GM12878 (cell line): Measurements from ENCODE around the gene JPT1. TPM values are rescaled to one million over a fixed set of nuclear protein-coding genes. Genes with fewer than 3 reads are reported as not detected.

ENCODE experiments used
- ATAC-seq: fragments of 200-7000 bp; cut with Tn5 transposase; 3 replicates; pipeline ENCODE4 v1.9.1; 2020; ENCODE audit warnings: mild to moderate bottlenecking, moderate library complexity
- BruUV-seq: library from RNA; stranded (reverse); fragments of 400-500 nt; replicated peaks from 2 replicates; lab custom pipeline; 2021; lab: Mats Ljungman, UMichigan
- CTCF ChIA-PET: fragments of 300-600 bp; sonication (Branson Sonifier 250); formaldehyde crosslinking; extraction: SDS; loops from one replicate; lab custom pipeline; 2021; ENCODE audit warnings: inconsistent platforms; lab: Yijun Ruan, JAX
- POLR2A ChIA-PET: fragments of 350-600 bp; formaldehyde crosslinking; extraction: SDS; loops from one replicate; lab custom pipeline; 2021; ENCODE audit warnings: inconsistent platforms; lab: Charles Lee
- RAD21 ChIA-PET: fragments of 300-600 bp; sonication (Branson Sonifier 250); formaldehyde crosslinking; loops from one replicate; lab custom pipeline; 2023; ENCODE audit warnings: antibody characterized with exemption; ENCODE audit not compliant: unreplicated experiment; lab: Charles Lee
- SMC1A ChIA-PET: fragments of 300-600 bp; sonication (Branson Sonifier 250); formaldehyde crosslinking; loops from one replicate; lab custom pipeline; 2023; ENCODE audit not compliant: unreplicated experiment, uncharacterized antibody; lab: Charles Lee
- DNase-seq: peaks from one replicate; pipeline ENCODE4 v3.0.0-alpha.2; 2011; ENCODE audit warnings: low read depth, low spot score
- FAIRE-seq: peaks from 3 replicates; lab custom pipeline; 2011; peaks lifted over from hg19 to GRCh38; lab: Jason Lieb, UNC
- H2AFZ ChIP-seq: 2 replicates; pipeline ENCODE4 v1.6.0; 2011; ENCODE audit warnings: low read depth, low read length, control low read depth; ENCODE audit not compliant: control insufficient read depth
- H3K27ac ChIP-seq: 2 replicates; pipeline ENCODE4 v1.5.1; 2011; ENCODE audit warnings: control low read depth; ENCODE audit not compliant: control insufficient read depth, insufficient read depth
- H3K27me3 ChIP-seq, 2 experiments: replicated peaks in 1 of 2; 2 replicates each; pipeline versions ENCODE4 v1.6.0 to v1.6.1; 2011; ENCODE audit warnings: low read length in 1 of 2; ENCODE audit not compliant: control insufficient read depth in 2 of 2, insufficient read depth in 2 of 2
- H3K36me3 ChIP-seq, 2 experiments: 2 replicates each; pipeline ENCODE4 v1.5.1; 2011; ENCODE audit warnings: low read length in 1 of 2; ENCODE audit not compliant: control insufficient read depth in 2 of 2, insufficient read depth in 2 of 2
- H3K4me1 ChIP-seq: 2 replicates; pipeline ENCODE4 v1.6.1; 2011; ENCODE audit warnings: mild to moderate bottlenecking, low read length, moderate library complexity, mixed read lengths; ENCODE audit not compliant: control insufficient read depth, insufficient read depth
- H3K4me2 ChIP-seq: 2 replicates; pipeline ENCODE4 v1.6.0; 2011; ENCODE audit warnings: control low read depth; ENCODE audit not compliant: control insufficient read depth, insufficient read depth
- H3K4me3 ChIP-seq: fragments of 200-600 bp; sonication (generic); 2 replicates; pipeline ENCODE4 v1.5.1; 2016
- H3K79me2 ChIP-seq: 2 replicates; pipeline ENCODE4 v1.6.0; 2011; ENCODE audit warnings: low read length; ENCODE audit not compliant: control insufficient read depth, insufficient read depth
- H3K9ac ChIP-seq: 2 replicates; pipeline ENCODE4 v1.8.0; 2011; ENCODE audit warnings: low read length, control low read depth, mixed read lengths; ENCODE audit not compliant: control insufficient read depth, insufficient read depth
- H3K9me3 ChIP-seq: replicated peaks from 3 replicates; pipeline ENCODE4 v1.5.1; 2011; ENCODE audit warnings: mild to moderate bottlenecking, low read length; ENCODE audit not compliant: control insufficient read depth, insufficient read depth
- H4K20me1 ChIP-seq: 2 replicates; pipeline ENCODE4 v1.6.0; 2011; ENCODE audit not compliant: control insufficient read depth, insufficient read depth
- BCL11A ChIP-seq: IDR thresholded peaks from 2 replicates; pipeline ENCODE4 v1.6.1; 2011; ENCODE audit warnings: low read depth, low read length
- DPF2 ChIP-seq: fragments of 450-650 bp; IDR thresholded peaks from 2 replicates; pipeline ENCODE4 v1.6.1; 2017; ENCODE audit warnings: mild to moderate bottlenecking
- GATAD2B ChIP-seq: fragments of 450-650 bp; conservative IDR thresholded peaks from 2 replicates; pipeline ENCODE4 v1.6.1; 2017; ENCODE audit warnings: low read depth, mild to moderate bottlenecking, moderate library complexity
- MXI1 ChIP-seq: fragments of 150-350 bp; IDR thresholded peaks from 2 replicates; pipeline ENCODE4 v1.6.1; 2011; ENCODE audit warnings: low read depth, mild to moderate bottlenecking, inconsistent platforms, low read length, improper control_type of control experiment
- PML ChIP-seq: IDR thresholded peaks from 2 replicates; pipeline ENCODE4 v1.6.1; 2012; ENCODE audit warnings: low read length, inconsistent platforms
- SMC3 ChIP-seq: IDR thresholded peaks from 2 replicates; pipeline ENCODE4 v1.6.1; 2011; ENCODE audit warnings: low read length, improper control_type of control experiment, borderline replicate concordance
- ZBED1 ChIP-seq: IDR thresholded peaks from 2 replicates; pipeline ENCODE4 v1.6.1; 2016; ENCODE audit warnings: borderline replicate concordance
- WGBS: methylation state at CpG from one replicate; pipeline ENCODE4 v1.1.6; 2016; ENCODE audit warnings: low lambda C conversion rate; ENCODE audit not compliant: insufficient replicate concordance, insufficient coverage; ENCODE audit errors: missing lambda C conversion rate; 5-methylcytosine and 5-hydroxymethylcytosine counted together
- in situ Hi-C: fragments of 300-500 bp; cut with MboI; formaldehyde crosslinking; loops from 9 replicates; pipeline ENCODE4 v1.14.3; 2018; ENCODE audit warnings: mixed read lengths
- intact Hi-C: fragments of 100-400 bp; cut with micrococcal nuclease; formaldehyde crosslinking; loops from one replicate; pipeline ENCODE4 v1.14.2; 2022; ENCODE audit not compliant: unreplicated experiment
- polyA plus RNA-seq, 11 experiments: library from polyadenylated mRNA; depleted of rRNA in 4 of 11; unstranded in 6 of 11; stranded (reverse) in 5 of 11; fragments of >200 nt; fragmentation: Nextera tagmentation in 4 of 11; fragmentation: Illumina TruSeq in 1 of 11; extraction: Ambion mirVana in 4 of 11; extraction: Trizol in 1 of 11; gene quantifications; 1 replicate in 1 of 11; 2 replicates in 10 of 11; pipeline versions ENCODE4 v1.2.1 to v1.2.3, GENCODE V29; 2011 to 2016; ENCODE audit warnings: inconsistent platforms in 2 of 11, missing spikeins in 2 of 11, low read depth in 1 of 11
- total RNA-seq, 4 experiments: library from RNA; depleted of rRNA in 3 of 4; stranded (reverse); fragments of >200 nt in 3 of 4; fragmentation: Illumina TruSeq in 1 of 4; extraction: Trizol in 1 of 4; gene quantifications; 2 replicates each; pipeline versions ENCODE4 v1.2.1 to v1.2.3, GENCODE V29; 2013 to 2021
- TF ChIP-seq, protein P1 (sequence below), 3 experiments: IDR thresholded peaks in 2 of 3; conservative IDR thresholded peaks in 1 of 3; 2 replicates each; pipeline ENCODE4 v1.5.1; 2011; ENCODE audit warnings: low read depth in 3 of 3, low read length in 3 of 3, mild to moderate bottlenecking in 3 of 3, control low read depth in 2 of 3, moderate library complexity in 2 of 3, inconsistent platforms in 1 of 3, mixed read lengths in 1 of 3; ENCODE audit not compliant: control insufficient read depth in 2 of 3, insufficient read depth in 1 of 3; ENCODE audit errors: extremely low read depth in 1 of 3
- TF ChIP-seq, protein P2 (sequence below): fragments of 450-650 bp; IDR thresholded peaks from 2 replicates; pipeline ENCODE4 v1.6.1; 2017; ENCODE audit warnings: mild to moderate bottlenecking, low read depth, inconsistent platforms; ENCODE audit not compliant: poor library complexity, severe bottlenecking

JPT1 gene
- total and polyA plus RNA-seq, 10 of the 15 experiments (the other 5 are each of a cell fraction or from before 2014, with no cell fraction given), result 79.7 to 651 (median 323) TPM

DNA sequence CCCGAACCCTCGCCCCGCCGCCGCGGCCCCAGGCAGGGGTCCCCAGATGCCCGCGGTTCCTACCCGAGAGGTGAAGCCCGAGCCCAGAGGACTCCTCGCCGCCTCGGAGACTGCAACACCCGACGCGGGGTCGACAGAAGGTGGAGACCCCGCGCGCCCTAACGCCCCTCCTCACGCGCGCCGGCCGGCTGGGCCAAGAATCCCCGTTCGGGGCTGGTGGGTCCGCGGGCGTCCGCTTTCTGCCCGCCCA is 27.9 kb upstream of the JPT1 start:
- no peaks in the 10 kb centered on the region for H4K20me1 ChIP-seq
- ChIA-PET SMC1A (no interaction called here), POLR2A (interaction anchor here (0.6 to 1.4 kb wide), 2 partner anchors 10 to 435 kb away, joined by 5 to 8 read pairs; no protein-coding TSS in a partner anchor), CTCF (interaction anchor here (1.6 kb wide), 1 partner anchor 68 kb away, joined by 5 read pairs; no protein-coding TSS in a partner anchor), RAD21 (no interaction called here)
- H3K27me3 ChIP-seq, result no peaks in the 10 kb centered on the region
- H3K4me3 ChIP-seq, result peak overlapping the region; percentile 92
- peak overlapping the region; percentile 89 for H3K9ac ChIP-seq
- no peak; the same call in 2 of the 3 replicates for ATAC-seq
- peaks cover 52% of the 10 kb centered on the region for H3K79me2 ChIP-seq
- H3K4me2 ChIP-seq, result 0 out of 2 replicates have a peak overlapping the region, but pooled peaks have one; percentile 9
- H3K36me3 ChIP-seq, result peaks cover 1 to 11% of the 10 kb centered on the region in 2 experiments
- in situ Hi-C loops, result no loop called here
- no peaks in the 10 kb centered on the region for H3K9me3 ChIP-seq
- H2AFZ ChIP-seq, result peak overlapping the region; percentile 34
- intact Hi-C loops, result loop anchor here (5.0 kb wide), 1 partner anchor 150 kb away; no protein-coding TSS in a partner anchor
- BruUV-seq, result no TSS peak
- DNase-seq, result no peak
- no peaks in the 10 kb centered on the region for H3K4me1 ChIP-seq
- H3K27ac ChIP-seq, result peak overlapping the region; percentile 95
- TF ChIP-seq ZBED1, result no peak
- peak; percentile 10; the same call in 1 of the 2 replicates for TF ChIP-seq PML
- 0 out of 2 replicates have a peak, but pooled peaks have one; percentile 4 for TF ChIP-seq SMC3
- peak; percentile 65; the same call in 1 of the 2 replicates for TF ChIP-seq GATAD2B
- TF ChIP-seq, protein P1, sequence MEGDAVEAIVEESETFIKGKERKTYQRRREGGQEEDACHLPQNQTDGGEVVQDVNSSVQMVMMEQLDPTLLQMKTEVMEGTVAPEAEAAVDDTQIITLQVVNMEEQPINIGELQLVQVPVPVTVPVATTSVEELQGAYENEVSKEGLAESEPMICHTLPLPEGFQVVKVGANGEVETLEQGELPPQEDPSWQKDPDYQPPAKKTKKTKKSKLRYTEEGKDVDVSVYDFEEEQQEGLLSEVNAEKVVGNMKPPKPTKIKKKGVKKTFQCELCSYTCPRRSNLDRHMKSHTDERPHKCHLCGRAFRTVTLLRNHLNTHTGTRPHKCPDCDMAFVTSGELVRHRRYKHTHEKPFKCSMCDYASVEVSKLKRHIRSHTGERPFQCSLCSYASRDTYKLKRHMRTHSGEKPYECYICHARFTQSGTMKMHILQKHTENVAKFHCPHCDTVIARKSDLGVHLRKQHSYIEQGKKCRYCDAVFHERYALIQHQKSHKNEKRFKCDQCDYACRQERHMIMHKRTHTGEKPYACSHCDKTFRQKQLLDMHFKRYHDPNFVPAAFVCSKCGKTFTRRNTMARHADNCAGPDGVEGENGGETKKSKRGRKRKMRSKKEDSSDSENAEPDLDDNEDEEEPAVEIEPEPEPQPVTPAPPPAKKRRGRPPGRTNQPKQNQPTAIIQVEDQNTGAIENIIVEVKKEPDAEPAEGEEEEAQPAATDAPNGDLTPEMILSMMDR (IDR thresholded peaks at IDR 0.05 in 2 of 3, conservative IDR thresholded peaks at IDR 0.05 in 1 of 3; ENCODE audit: control insufficient read depth in 2 of 3, extremely low read depth in 1 of 3, insufficient read depth in 1 of 3, low read depth in 3 of 3, low read length in 3 of 3), result no peak
- no peak for TF ChIP-seq BCL11A
- TF ChIP-seq, protein P2, sequence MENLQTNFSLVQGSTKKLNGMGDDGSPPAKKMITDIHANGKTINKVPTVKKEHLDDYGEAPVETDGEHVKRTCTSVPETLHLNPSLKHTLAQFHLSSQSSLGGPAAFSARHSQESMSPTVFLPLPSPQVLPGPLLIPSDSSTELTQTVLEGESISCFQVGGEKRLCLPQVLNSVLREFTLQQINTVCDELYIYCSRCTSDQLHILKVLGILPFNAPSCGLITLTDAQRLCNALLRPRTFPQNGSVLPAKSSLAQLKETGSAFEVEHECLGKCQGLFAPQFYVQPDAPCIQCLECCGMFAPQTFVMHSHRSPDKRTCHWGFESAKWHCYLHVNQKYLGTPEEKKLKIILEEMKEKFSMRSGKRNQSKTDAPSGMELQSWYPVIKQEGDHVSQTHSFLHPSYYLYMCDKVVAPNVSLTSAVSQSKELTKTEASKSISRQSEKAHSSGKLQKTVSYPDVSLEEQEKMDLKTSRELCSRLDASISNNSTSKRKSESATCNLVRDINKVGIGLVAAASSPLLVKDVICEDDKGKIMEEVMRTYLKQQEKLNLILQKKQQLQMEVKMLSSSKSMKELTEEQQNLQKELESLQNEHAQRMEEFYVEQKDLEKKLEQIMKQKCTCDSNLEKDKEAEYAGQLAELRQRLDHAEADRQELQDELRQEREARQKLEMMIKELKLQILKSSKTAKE, result no peak
- TF ChIP-seq MXI1, result peak; percentile 13; the same call in 1 of the 2 replicates
- 0 out of 2 replicates have a peak, but pooled peaks have one; percentile 53 for TF ChIP-seq DPF2
- no peak for FAIRE-seq
- WGBS, result 2% methylated on average over 16 of the region's 33 CpGs
